SH-SY5Y (cell line): ENCODE data around the gene SPATA21.

Source experiments
- GATA2 ChIP-seq: IDR thresholded peaks from 2 replicates; pipeline ENCODE4 v1.6.1; 2011; ENCODE audit warnings: mild to moderate bottlenecking, low read depth, low read length
- GATA3 ChIP-seq: IDR thresholded peaks from 2 replicates; pipeline ENCODE4 v1.6.1; 2011; ENCODE audit warnings: low read depth, mild to moderate bottlenecking, low read length, moderate library complexity

DNA sequence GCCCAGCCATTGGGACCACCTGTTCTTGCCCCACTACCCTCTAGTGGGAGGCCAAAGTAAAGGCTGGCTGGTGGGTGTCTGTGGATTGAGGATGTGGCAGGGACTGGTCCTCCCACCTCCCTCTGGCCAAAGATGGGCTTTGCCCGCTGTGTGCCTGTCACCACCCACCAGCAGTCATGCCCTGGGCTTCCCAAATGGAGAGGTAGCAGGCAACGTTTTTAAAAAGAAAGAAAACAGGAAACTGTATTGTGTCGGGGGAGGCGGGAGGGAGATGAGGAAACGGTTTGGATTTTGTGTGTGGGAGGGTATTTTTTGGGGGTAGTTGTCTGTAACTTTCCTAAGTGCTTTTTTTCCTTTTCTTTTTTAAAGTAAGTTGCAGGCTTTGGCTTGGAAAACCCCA lies 40.1 kb downstream of the SPATA21 start:
- TF ChIP-seq GATA2 (no peak), GATA3 (no peak)
